Loucy (cell line): ENCODE data around the gene GNLY.

Source experiments
- CTCF ChIP-seq: fragments of 200-600 bp; sonication (generic); conservative IDR thresholded peaks from 2 replicates; pipeline ENCODE4 v1.5.1; 2014; ENCODE audit warnings: mild to moderate bottlenecking, antibody characterized with exemption, low read length
- EZH2phosphoT487 ChIP-seq: fragments of 200-600 bp; IDR thresholded peaks from 2 replicates; pipeline ENCODE4 v1.6.1; 2018; ENCODE audit warnings: antibody characterized with exemption, mild to moderate bottlenecking, moderate library complexity, borderline replicate concordance

GRCh38 chr2:85678794-85679672, 15.1 kb upstream of the GNLY start:
- peak; percentile 93 for TF ChIP-seq CTCF
- TF ChIP-seq EZH2phosphoT487 = no peak
